Measurements from ENCODE around the gene ARHGAP5. TPM values are rescaled to one million over a fixed set of nuclear protein-coding genes. Genes with fewer than 3 reads are reported as not detected.

ARHGAP5 gene
- total RNA-seq, 3 donors from 2014 or later (not counting 1 experiment from before 2014, with no cell fraction given): 31.5 to 45.8 (median 41.1) TPM

DNA sequence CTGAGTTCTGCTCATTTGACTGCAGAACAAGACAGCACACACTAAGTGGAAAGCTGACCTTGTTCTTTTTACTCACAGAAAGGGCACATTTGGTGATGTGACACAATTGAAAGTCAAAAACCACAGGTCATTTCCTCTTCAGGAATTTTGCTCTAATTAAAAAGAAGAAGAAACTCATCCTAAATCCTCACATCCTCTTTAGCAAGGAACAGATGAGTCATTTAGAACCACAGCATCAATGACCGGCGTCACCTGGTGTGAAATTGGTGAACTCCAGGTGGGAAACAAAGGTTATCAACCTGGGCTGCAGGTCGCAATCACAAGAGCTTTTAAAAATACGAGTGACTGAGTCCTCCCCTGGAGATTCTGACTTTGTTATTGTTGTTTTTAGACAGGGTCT lies 128.9 kb downstream of the ARHGAP5 start:
- no peak for ATAC-seq
- Mint-ChIP-seq H3K4me3 (no peak overlapping the region), H3K36me3 (no peaks in the 10 kb centered on the region), H3K27me3 (ENCODE audit: low read depth in 2 of 2) (peaks cover 16 to 21% of the 10 kb centered on the region in 2 donors), H3K4me1 (peaks cover 31 to 35% of the 10 kb centered on the region in 2 donors), H3K9me3 (no peaks in the 10 kb centered on the region), H3K27ac (no peak overlapping the region)
- Histone ChIP-seq H3K9me3 (ENCODE audit: control insufficient read depth, insufficient read depth, low read length) (no peaks in the 10 kb centered on the region), H3K27me3 (ENCODE audit: control insufficient read depth, insufficient read depth, low read length) (no peaks in the 10 kb centered on the region), H3K36me3 (ENCODE audit: control insufficient read depth, insufficient read depth, low read length) (no peaks in the 10 kb centered on the region), H3K4me1 (ENCODE audit: control insufficient read depth, insufficient read depth, low read length) (peaks cover 24% of the 10 kb centered on the region), H3K27ac (ENCODE audit: low read length) (no peak overlapping the region), H3K4me3 (ENCODE audit: low read length) (no peak overlapping the region)
- DNase-seq: peak in 1 of 2 donors; percentile 26
- intact Hi-C loops (cut with micrococcal nuclease): no loop called here
- TF ChIP-seq, protein P1, sequence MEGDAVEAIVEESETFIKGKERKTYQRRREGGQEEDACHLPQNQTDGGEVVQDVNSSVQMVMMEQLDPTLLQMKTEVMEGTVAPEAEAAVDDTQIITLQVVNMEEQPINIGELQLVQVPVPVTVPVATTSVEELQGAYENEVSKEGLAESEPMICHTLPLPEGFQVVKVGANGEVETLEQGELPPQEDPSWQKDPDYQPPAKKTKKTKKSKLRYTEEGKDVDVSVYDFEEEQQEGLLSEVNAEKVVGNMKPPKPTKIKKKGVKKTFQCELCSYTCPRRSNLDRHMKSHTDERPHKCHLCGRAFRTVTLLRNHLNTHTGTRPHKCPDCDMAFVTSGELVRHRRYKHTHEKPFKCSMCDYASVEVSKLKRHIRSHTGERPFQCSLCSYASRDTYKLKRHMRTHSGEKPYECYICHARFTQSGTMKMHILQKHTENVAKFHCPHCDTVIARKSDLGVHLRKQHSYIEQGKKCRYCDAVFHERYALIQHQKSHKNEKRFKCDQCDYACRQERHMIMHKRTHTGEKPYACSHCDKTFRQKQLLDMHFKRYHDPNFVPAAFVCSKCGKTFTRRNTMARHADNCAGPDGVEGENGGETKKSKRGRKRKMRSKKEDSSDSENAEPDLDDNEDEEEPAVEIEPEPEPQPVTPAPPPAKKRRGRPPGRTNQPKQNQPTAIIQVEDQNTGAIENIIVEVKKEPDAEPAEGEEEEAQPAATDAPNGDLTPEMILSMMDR (IDR thresholded peaks at IDR 0.05): no peak
- 58% methylated on average over 4 of the region's 4 CpGs for WGBS (ENCODE audit: insufficient coverage)

DNA sequence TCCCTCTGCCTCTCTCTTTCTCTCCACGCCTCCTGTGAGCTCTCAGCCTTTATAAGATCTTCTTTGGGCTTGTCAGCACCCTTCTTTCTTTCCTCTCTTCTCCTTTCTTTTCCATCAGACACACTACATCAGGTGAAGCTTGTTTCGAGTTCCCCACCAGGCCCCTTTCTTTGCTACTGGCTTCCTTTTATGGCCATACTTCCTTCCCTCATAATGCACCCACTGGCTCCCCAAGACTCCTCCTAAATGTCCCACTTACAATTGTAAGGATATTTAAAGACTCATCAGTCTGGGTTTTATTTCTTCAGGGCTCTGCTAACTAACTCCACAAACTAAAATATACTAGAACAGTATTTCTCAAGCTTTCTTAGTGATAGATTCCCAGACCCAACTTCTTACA lies 129.4 kb downstream of the ARHGAP5 start:
- Mint-ChIP-seq H3K4me3 (no peak overlapping the region), H3K9me3 (no peaks in the 10 kb centered on the region), H3K27me3 (ENCODE audit: low read depth in 2 of 2) (peaks cover 16 to 21% of the 10 kb centered on the region in 2 donors), H3K4me1 (peaks cover 28 to 30% of the 10 kb centered on the region in 2 donors), H3K27ac (no peak overlapping the region), H3K36me3 (no peaks in the 10 kb centered on the region)
- H3K27ac ChIP-seq (ENCODE audit: low read length): no peak overlapping the region
- no peaks in the 10 kb centered on the region for H3K36me3 ChIP-seq (ENCODE audit: control insufficient read depth, insufficient read depth, low read length)
- no peaks in the 10 kb centered on the region for H3K27me3 ChIP-seq (ENCODE audit: control insufficient read depth, insufficient read depth, low read length)
- peaks cover 19% of the 10 kb centered on the region for H3K4me1 ChIP-seq (ENCODE audit: control insufficient read depth, insufficient read depth, low read length)
- H3K9me3 ChIP-seq (ENCODE audit: control insufficient read depth, insufficient read depth, low read length): no peaks in the 10 kb centered on the region
- H3K4me3 ChIP-seq (ENCODE audit: low read length): no peak overlapping the region
- WGBS (ENCODE audit: insufficient coverage): 56% methylated on average over 2 of the region's 2 CpGs
- no peak for ATAC-seq
- intact Hi-C loops (cut with micrococcal nuclease): no loop called here
- DNase-seq: no peak
- TF ChIP-seq, protein P1 (IDR thresholded peaks at IDR 0.05): no peak

DNA sequence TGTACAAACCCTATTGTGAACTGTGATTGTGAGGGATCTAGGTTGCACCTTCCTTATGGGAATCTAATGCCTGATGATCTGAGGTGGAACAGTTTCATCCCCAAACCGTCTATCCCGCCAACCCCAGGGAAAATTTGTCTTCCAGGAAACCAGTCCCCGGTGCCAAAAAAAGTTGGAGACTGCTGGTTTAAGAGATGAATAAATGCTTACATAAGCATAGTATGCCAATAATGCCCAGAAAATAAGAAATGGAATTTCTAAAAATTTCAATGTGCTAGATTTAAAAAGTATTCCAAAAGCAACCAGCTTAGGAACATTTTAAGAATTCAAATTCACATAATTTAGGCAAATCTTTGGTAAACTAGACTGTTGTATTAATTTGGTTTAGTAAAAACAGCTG lies 131.4 kb downstream of the ARHGAP5 start:
- peaks cover 10 to 11% of the 10 kb centered on the region in 2 donors for H3K4me1 Mint-ChIP-seq
- no peaks in the 10 kb centered on the region for H3K9me3 ChIP-seq (ENCODE audit: control insufficient read depth, insufficient read depth, low read length)
- no peaks in the 10 kb centered on the region for H3K27me3 ChIP-seq (ENCODE audit: control insufficient read depth, insufficient read depth, low read length)
- H3K36me3 ChIP-seq (ENCODE audit: control insufficient read depth, insufficient read depth, low read length): no peaks in the 10 kb centered on the region
- H3K27me3 Mint-ChIP-seq (ENCODE audit: low read depth in 2 of 2): peaks cover 16 to 21% of the 10 kb centered on the region in 2 donors
- ATAC-seq (no peak), DNase-seq (no peak)
- H3K4me1 ChIP-seq (ENCODE audit: control insufficient read depth, insufficient read depth, low read length): peaks cover 6% of the 10 kb centered on the region
- H3K4me3 ChIP-seq (ENCODE audit: low read length): no peak overlapping the region
- intact Hi-C loops (cut with micrococcal nuclease): no loop called here
- H3K36me3 Mint-ChIP-seq: no peaks in the 10 kb centered on the region
- no peak overlapping the region for H3K4me3 Mint-ChIP-seq
- WGBS (ENCODE audit: insufficient coverage): 88% methylated on average over 2 of the region's 3 CpGs
- no peak overlapping the region for H3K27ac Mint-ChIP-seq
- no peak overlapping the region for H3K27ac ChIP-seq (ENCODE audit: low read length)
- TF ChIP-seq, protein P1 (IDR thresholded peaks at IDR 0.05): no peak
- H3K9me3 Mint-ChIP-seq: no peaks in the 10 kb centered on the region

Other genes with a start within 250 kb of the ARHGAP5 start
- gene RNU6-7, start 124.7 kb downstream of the ARHGAP5 start, total RNA-seq: not detected
- gene RNU6-8, start 126.0 kb downstream of the ARHGAP5 start, total RNA-seq: not detected

Measured in natural killer cell (primary cell).